Memory B cell (primary cell): Measurements from ENCODE around the gene MAPKBP1.

ENCODE experiments used
- ATAC-seq: fragments of 150-1000 bp; cut with Tn5 transposase; 2 replicates; pipeline ENCODE4 v1.10.0; 2021; ENCODE audit warnings: low read depth, mild to moderate bottlenecking, moderate library complexity
- DNase-seq, 2 donors: peaks; one replicate each; pipeline ENCODE4 v3.0.0; 2022; ENCODE audit warnings: low spot score in 2 of 2
- H3K27ac Mint-ChIP-seq: one replicate; pipeline ENCODE4 v1.8.0; 2022; ENCODE audit warnings: mild to moderate bottlenecking, moderate library complexity, mixed read lengths
- H3K27me3 Mint-ChIP-seq: one replicate; pipeline ENCODE4 v1.8.0; 2022; ENCODE audit warnings: mixed read lengths
- H3K36me3 Mint-ChIP-seq: one replicate; pipeline ENCODE4 v1.8.0; 2022; ENCODE audit warnings: mild to moderate bottlenecking, mixed read lengths
- H3K4me1 Mint-ChIP-seq: one replicate; pipeline ENCODE4 v1.8.0; 2022; ENCODE audit warnings: mixed read lengths
- H3K4me3 Mint-ChIP-seq: one replicate; pipeline ENCODE4 v1.8.0; 2022; ENCODE audit warnings: mild to moderate bottlenecking, moderate library complexity, mixed read lengths
- H3K9me3 Mint-ChIP-seq: one replicate; pipeline ENCODE4 v1.8.0; 2022; ENCODE audit warnings: mixed read lengths

MAPKBP1 gene

GRCh38 chr15:41792000-41792637 lies 17.8 kb downstream of the MAPKBP1 start:
- Mint-ChIP-seq H3K9me3 (no peaks in the 10 kb centered on the region), H3K4me1 (peaks cover 27% of the 10 kb centered on the region), H3K4me3 (no peak overlapping the region), H3K27ac (no peak overlapping the region), H3K36me3 (peaks cover 2% of the 10 kb centered on the region), H3K27me3 (no peaks in the 10 kb centered on the region)
- ATAC-seq = no peak
- DNase-seq = no peak

- peaks cover 21% of the 10 kb centered on the region for H3K4me1 Mint-ChIP-seq
Observed at GRCh38 chr15:41794081-41794480, 19.8 kb downstream of the MAPKBP1 start.

GRCh38 chr15:41795996-41796856 lies 21.9 kb downstream of the MAPKBP1 start:
- Mint-ChIP-seq H3K27ac (no peak overlapping the region), H3K27me3 (no peaks in the 10 kb centered on the region), H3K4me1 (peaks cover 10% of the 10 kb centered on the region), H3K4me3 (no peak overlapping the region), H3K36me3 (peaks cover 17% of the 10 kb centered on the region), H3K9me3 (no peaks in the 10 kb centered on the region)
- ATAC-seq (no peak), DNase-seq (no peak)

More at GRCh38 chr15:41794081-41794480, 19.8 kb downstream of the MAPKBP1 start:
- peaks cover 2% of the 10 kb centered on the region for H3K36me3 Mint-ChIP-seq
- ATAC-seq (no peak), DNase-seq (no peak)
- no peak overlapping the region for H3K4me3 Mint-ChIP-seq
- H3K27me3 Mint-ChIP-seq = no peaks in the 10 kb centered on the region
- H3K27ac Mint-ChIP-seq = no peak overlapping the region
- H3K9me3 Mint-ChIP-seq = no peaks in the 10 kb centered on the region

- no peaks in the 10 kb centered on the region for H3K27me3 Mint-ChIP-seq
- peaks cover 18% of the 10 kb centered on the region for H3K36me3 Mint-ChIP-seq
- ATAC-seq (no peak), DNase-seq (no peak)
- H3K4me3 Mint-ChIP-seq = no peak overlapping the region
- H3K9me3 Mint-ChIP-seq = no peaks in the 10 kb centered on the region
- H3K27ac Mint-ChIP-seq = no peak overlapping the region
- H3K4me1 Mint-ChIP-seq = peaks cover 5% of the 10 kb centered on the region
Observed at GRCh38 chr15:41797201-41797944, 23.1 kb downstream of the MAPKBP1 start.

GRCh38 chr15:41798607-41799487 lies 24.6 kb downstream of the MAPKBP1 start:
- Mint-ChIP-seq H3K9me3 (no peaks in the 10 kb centered on the region), H3K36me3 (peaks cover 17% of the 10 kb centered on the region), H3K4me3 (no peak overlapping the region), H3K27ac (peak overlapping the region; percentile 75), H3K4me1 (peaks cover 5% of the 10 kb centered on the region), H3K27me3 (no peaks in the 10 kb centered on the region)
- DNase-seq (no peak), ATAC-seq (no peak)

- no peak overlapping the region for H3K27ac Mint-ChIP-seq
- DNase-seq (no peak), ATAC-seq (no peak)
- H3K9me3 Mint-ChIP-seq = no peaks in the 10 kb centered on the region
- H3K4me1 Mint-ChIP-seq = peaks cover 5% of the 10 kb centered on the region
- H3K36me3 Mint-ChIP-seq = peaks cover 17% of the 10 kb centered on the region
- H3K27me3 Mint-ChIP-seq = no peaks in the 10 kb centered on the region
- no peak overlapping the region for H3K4me3 Mint-ChIP-seq
Observed at GRCh38 chr15:41799488-41799805, 25.2 kb downstream of the MAPKBP1 start.

- Mint-ChIP-seq H3K36me3 (peaks cover 17% of the 10 kb centered on the region), H3K9me3 (no peaks in the 10 kb centered on the region), H3K4me1 (peaks cover 2% of the 10 kb centered on the region), H3K27me3 (no peaks in the 10 kb centered on the region), H3K27ac (no peak overlapping the region), H3K4me3 (no peak overlapping the region)
- no peak for ATAC-seq
- DNase-seq = no peak
Observed at GRCh38 chr15:41801185-41801584, 26.9 kb downstream of the MAPKBP1 start.

GRCh38 chr15:41801850-41802455 lies 27.7 kb downstream of the MAPKBP1 start:
- Mint-ChIP-seq H3K27ac (no peak overlapping the region), H3K27me3 (no peaks in the 10 kb centered on the region), H3K4me1 (peaks cover 2% of the 10 kb centered on the region), H3K36me3 (peaks cover 17% of the 10 kb centered on the region), H3K4me3 (no peak overlapping the region), H3K9me3 (no peaks in the 10 kb centered on the region)
- ATAC-seq = no peak
- DNase-seq = no peak

GRCh38 chr15:41804361-41804760 lies 30.1 kb downstream of the MAPKBP1 start:
- H3K9me3 Mint-ChIP-seq = no peaks in the 10 kb centered on the region
- peaks cover 17% of the 10 kb centered on the region for H3K36me3 Mint-ChIP-seq
- no peaks in the 10 kb centered on the region for H3K4me1 Mint-ChIP-seq

GRCh38 chr15:41804916-41805666 lies 30.8 kb downstream of the MAPKBP1 start:
- Mint-ChIP-seq H3K4me1 (peaks cover 3% of the 10 kb centered on the region), H3K4me3 (no peak overlapping the region), H3K36me3 (peaks cover 13% of the 10 kb centered on the region), H3K27me3 (no peaks in the 10 kb centered on the region), H3K27ac (no peak overlapping the region), H3K9me3 (no peaks in the 10 kb centered on the region)
- DNase-seq (no peak), ATAC-seq (no peak)

More at GRCh38 chr15:41804361-41804760, 30.1 kb downstream of the MAPKBP1 start:
- ATAC-seq (no peak), DNase-seq (no peak)
- H3K4me3 Mint-ChIP-seq = no peak overlapping the region
- H3K27ac Mint-ChIP-seq = no peak overlapping the region
- H3K27me3 Mint-ChIP-seq = no peaks in the 10 kb centered on the region

GRCh38 chr15:41805711-41806110 lies 31.4 kb downstream of the MAPKBP1 start:
- Mint-ChIP-seq H3K27ac (no peak overlapping the region), H3K4me1 (peaks cover 3% of the 10 kb centered on the region), H3K27me3 (no peaks in the 10 kb centered on the region), H3K36me3 (peaks cover 8% of the 10 kb centered on the region), H3K9me3 (no peaks in the 10 kb centered on the region), H3K4me3 (no peak overlapping the region)
- ATAC-seq (no peak), DNase-seq (no peak)

GRCh38 chr15:41806291-41807181 lies 32.3 kb downstream of the MAPKBP1 start:
- DNase-seq (no peak), ATAC-seq (no peak)
- H3K36me3 Mint-ChIP-seq = no peaks in the 10 kb centered on the region
- no peaks in the 10 kb centered on the region for H3K27me3 Mint-ChIP-seq
- H3K9me3 Mint-ChIP-seq = no peaks in the 10 kb centered on the region
- peaks cover 5% of the 10 kb centered on the region for H3K4me1 Mint-ChIP-seq
- H3K27ac Mint-ChIP-seq = no peak overlapping the region
- no peak overlapping the region for H3K4me3 Mint-ChIP-seq
